IPS DF 4.7 (cell line): ENCODE results near the gene HAO2.

ENCODE experiments used
- DNase-seq: peaks from one replicate; pipeline ENCODE4 v3.0.0-alpha.2; 2013; ENCODE audit warnings: low spot score; ENCODE audit errors: extremely low read depth

HAO2 gene

GRCh38 chr1:119435052-119435451, 66.5 kb downstream of the HAO2 start:
- DNase-seq: no peak

- DNase-seq: no peak
Observed at GRCh38 chr1:119438761-119439160, 70.2 kb downstream of the HAO2 start.

- no peak for DNase-seq
Observed at GRCh38 chr1:119440721-119441307, 72.2 kb downstream of the HAO2 start.

GRCh38 chr1:119442756-119443155, 74.2 kb downstream of the HAO2 start:
- no peak for DNase-seq
